IMR-90 (cell line): ENCODE data around the gene ITPK1. TPM values are rescaled to one million over a fixed set of nuclear protein-coding genes. Genes with fewer than 3 reads are reported as not detected.

ENCODE experiments used
- ATAC-seq: fragments of 200-7000 bp; cut with Tn5 transposase; 2 replicates; pipeline ENCODE4 v1.9.1; 2020; ENCODE audit warnings: low read depth, mild to moderate bottlenecking, moderate library complexity
- BruUV-seq: library from RNA; stranded (reverse); fragments of 400-500 nt; replicated peaks from 2 replicates; lab custom pipeline; 2021; lab: Mats Ljungman, UMichigan
- CTCF ChIA-PET: fragments of 300-600 bp; formaldehyde crosslinking; extraction: SDS; loops from one replicate; lab custom pipeline; 2021; ENCODE audit warnings: antibody characterized with exemption; lab: Yijun Ruan, JAX
- POLR2A ChIA-PET: fragments of 300-600 bp; sonication (Branson Sonifier 250); formaldehyde crosslinking; loops from one replicate; lab custom pipeline; 2022; ENCODE audit warnings: antibody characterized with exemption; ENCODE audit not compliant: unreplicated experiment; lab: Charles Lee
- DNase-seq: peaks from one replicate; pipeline ENCODE4 v3.0.0; 2013
- H2AFZ ChIP-seq: replicated peaks from 2 replicates; pipeline ENCODE3; 2013; ENCODE audit warnings: low read length, mild to moderate bottlenecking; ENCODE audit not compliant: poor library complexity
- H2AK5ac ChIP-seq: 2 replicates; pipeline ENCODE4 v1.6.1; 2013; ENCODE audit warnings: low read depth, low read length, inconsistent platforms
- H2AK9ac ChIP-seq: replicated peaks from 2 replicates; pipeline ENCODE3; 2013; ENCODE audit warnings: mild to moderate bottlenecking, low read depth, low read length, moderate library complexity; ENCODE audit not compliant: poor library complexity
- H2BK120ac ChIP-seq: 2 replicates; pipeline ENCODE4 v1.6.1; 2013; ENCODE audit warnings: low read depth, low read length, inconsistent platforms
- H2BK15ac ChIP-seq: 3 replicates; pipeline ENCODE4 v1.6.1; 2013; ENCODE audit warnings: low read depth, low read length, inconsistent platforms
- H2BK20ac ChIP-seq: 2 replicates; pipeline ENCODE4 v1.6.1; 2013; ENCODE audit warnings: low read depth, mild to moderate bottlenecking, inconsistent platforms, low read length, moderate library complexity
- H2BK5ac ChIP-seq: 2 replicates; pipeline ENCODE4 v1.6.1; 2013; ENCODE audit warnings: mild to moderate bottlenecking, low read depth, low read length, inconsistent platforms; ENCODE audit not compliant: poor library complexity, severe bottlenecking
- H3K14ac ChIP-seq: replicated peaks from 2 replicates; pipeline ENCODE4 v1.6.1; 2013; ENCODE audit warnings: low read depth, low read length, inconsistent platforms
- H3K18ac ChIP-seq: 2 replicates; pipeline ENCODE4 v1.6.1; 2013; ENCODE audit warnings: low read depth, low read length, control low read depth
- H3K23ac ChIP-seq: 2 replicates; pipeline ENCODE4 v1.6.1; 2013; ENCODE audit warnings: low read depth, low read length, inconsistent platforms
- H3K27ac ChIP-seq: 2 replicates; pipeline ENCODE4 v1.5.1; 2013; ENCODE audit warnings: mild to moderate bottlenecking, control low read depth, low read length; ENCODE audit not compliant: insufficient read depth
- H3K27me3 ChIP-seq: 2 replicates; pipeline ENCODE4 v1.6.1; 2013; ENCODE audit warnings: low read length; ENCODE audit not compliant: control insufficient read depth, insufficient read depth
- H3K36me3 ChIP-seq: 2 replicates; pipeline ENCODE4 v1.6.1; 2013; ENCODE audit warnings: low read length, mixed read lengths; ENCODE audit not compliant: control insufficient read depth, insufficient read depth
- H3K4ac ChIP-seq: 2 replicates; pipeline ENCODE4 v1.6.1; 2013; ENCODE audit warnings: low read depth, low read length, inconsistent platforms
- H3K4me1 ChIP-seq: 2 replicates; pipeline ENCODE4 v1.6.1; 2013; ENCODE audit warnings: low read length, mixed read lengths; ENCODE audit not compliant: control insufficient read depth, insufficient read depth
- H3K4me2 ChIP-seq: 2 replicates; pipeline ENCODE4 v1.6.1; 2013; ENCODE audit warnings: low read depth, mild to moderate bottlenecking, control low read depth, low read length, moderate library complexity
- H3K4me3 ChIP-seq: 2 replicates; pipeline ENCODE4 v1.5.1; 2013; ENCODE audit warnings: low read depth, mild to moderate bottlenecking, control low read depth, low read length, moderate library complexity; ENCODE audit not compliant: insufficient read depth
- H3K56ac ChIP-seq: 2 replicates; pipeline ENCODE4 v1.6.1; 2013; ENCODE audit warnings: low read length, inconsistent platforms; ENCODE audit not compliant: insufficient read depth; ENCODE audit errors: extremely low read depth
- H3K79me1 ChIP-seq, 2 experiments: 2 replicates each; pipeline ENCODE4 v1.6.1; 2013; ENCODE audit warnings: low read length in 2 of 2, inconsistent platforms in 1 of 2, low read depth in 1 of 2
- H3K9ac ChIP-seq: 2 replicates; pipeline ENCODE4 v1.6.1; 2013; ENCODE audit warnings: low read depth, low read length, control low read depth
- H3K9me1 ChIP-seq: 2 replicates; pipeline ENCODE4 v1.6.1; 2013; ENCODE audit warnings: low read length, inconsistent platforms; ENCODE audit not compliant: insufficient read depth
- H3K9me3 ChIP-seq: 2 replicates; pipeline ENCODE4 v1.6.1; 2013; ENCODE audit warnings: low read length; ENCODE audit not compliant: control insufficient read depth, insufficient read depth
- H4K20me1 ChIP-seq: 2 replicates; pipeline ENCODE4 v1.6.1; 2013; ENCODE audit warnings: low read length, inconsistent platforms; ENCODE audit not compliant: insufficient read depth
- H4K5ac ChIP-seq: 2 replicates; pipeline ENCODE4 v1.6.1; 2013; ENCODE audit warnings: mild to moderate bottlenecking, low read depth, low read length, control low read depth
- H4K8ac ChIP-seq, 2 experiments: 2 replicates each; pipeline ENCODE4 v1.6.1; 2013; ENCODE audit warnings: low read depth in 2 of 2, low read length in 2 of 2, control low read depth in 1 of 2, inconsistent platforms in 1 of 2
- H4K91ac ChIP-seq: 2 replicates; pipeline ENCODE4 v1.6.1; 2013; ENCODE audit warnings: low read depth, low read length, inconsistent platforms; ENCODE audit not compliant: insufficient read depth
- POLR2A ChIP-seq: IDR thresholded peaks from 2 replicates; pipeline ENCODE4 v1.6.1; 2012; ENCODE audit warnings: mild to moderate bottlenecking, low read depth, low read length
- WGBS, 2 experiments: methylation state at CpG; one replicate each; pipeline versions ENCODE4 v1.1.5 to v1.1.7; 2013; ENCODE audit warnings: missing lambda C conversion rate in 2 of 2; ENCODE audit not compliant: insufficient read length in 1 of 2; ENCODE audit errors: extremely low coverage in 2 of 2; 5-methylcytosine and 5-hydroxymethylcytosine counted together
- dilution Hi-C: fragments of 300-500 bp; cut with HindIII; formaldehyde crosslinking; loops from one replicate; pipeline ENCODE4 v1.14.3; 2018; ENCODE audit warnings: low sequenced_read_pairs; ENCODE audit not compliant: unreplicated experiment
- in situ Hi-C: fragments of 300-500 bp; cut with MboI; formaldehyde crosslinking; loops from 3 replicates; pipeline ENCODE4 v1.14.3; 2019; ENCODE audit warnings: low sequenced_read_pairs, inconsistent platforms, mixed read lengths
- intact Hi-C: fragments of 100-400 bp; cut with micrococcal nuclease; formaldehyde crosslinking; loops from 2 replicates; pipeline ENCODE4 v1.10.0; 2022
- polyA plus RNA-seq, 3 experiments: library from polyadenylated mRNA; depleted of rRNA; stranded (reverse); fragments of >200 nt; gene quantifications; 2 replicates each; pipeline ENCODE4 v1.2.3, GENCODE V29; 2012; ENCODE audit warnings: low replicate concordance in 1 of 3
- total RNA-seq: library from RNA; depleted of rRNA; stranded (reverse); fragments of >200 nt; gene quantifications from 2 replicates; pipeline ENCODE4 v1.2.3, GENCODE V29; 2012

The ITPK1 gene
- total and polyA plus RNA-seq, 2 of the 4 experiments (the other 2 are of a cell fraction), result 21.7 to 26.9 TPM

- in situ Hi-C loops, result no loop called here
- POLR2A ChIA-PET, result no interaction called here
- peaks cover 4% of the 10 kb centered on the region; the same call in 1 of the 2 replicates for H3K9me1 ChIP-seq
Measured at GRCh38 chr14:93011650-93012325, 103.9 kb downstream of the ITPK1 start.

More at GRCh38 chr14:93011650-93012325, 103.9 kb downstream of the ITPK1 start:
- no TSS peak for BruUV-seq
- Histone ChIP-seq H3K9ac (no peak overlapping the region), H3K36me3 (no peaks in the 10 kb centered on the region), H3K79me1 (no peaks in the 10 kb centered on the region), H3K56ac (no peak overlapping the region), H2AK5ac (no peak overlapping the region), H2BK15ac (no peak overlapping the region), H2BK20ac (no peak overlapping the region), H4K8ac (no peak overlapping the region), H2BK5ac (no peak overlapping the region), H3K4me1 (peaks cover 6% of the 10 kb centered on the region; the same call in 1 of the 2 replicates), H2AFZ (no peak overlapping the region), H3K27me3 (no peaks in the 10 kb centered on the region), H3K27ac (no peak overlapping the region), H3K4ac (no peak overlapping the region), H3K18ac (no peak overlapping the region), H4K5ac (no peak overlapping the region), H4K91ac (no peak overlapping the region), H2BK120ac (no peak overlapping the region), H3K4me3 (no peak overlapping the region), H2AK9ac (no peak overlapping the region), H4K20me1 (no peaks in the 10 kb centered on the region; the same call in none of the 2 replicates), H3K4me2 (no peak overlapping the region), H3K23ac (no peak overlapping the region), H3K14ac (no peak overlapping the region), H3K9me3 (no peaks in the 10 kb centered on the region)
- DNase-seq (no peak), ATAC-seq (no peak)
- no peak for TF ChIP-seq POLR2A
- CTCF ChIA-PET, result no interaction called here
- WGBS, 2 experiments, result 93% methylated on average over 19 of the region's 22 CpGs; no CpG with 5 or more reads in 1 of the 2 experiments
- dilution Hi-C loops, result no loop called here
- intact Hi-C loops, result no loop called here
